HL-60 (cell line): ENCODE data around the gene MRPL58.
"Not testable (repeated sequence)": the region's sequence is repeated elsewhere in the genome, so short reads cannot be mapped to it uniquely, and the experiment has no call there.

Experiments used
- DNase-seq, 2 experiments: peaks; one replicate each; pipeline ENCODE4 v3.0.0-alpha.2; 2010 to 2020; ENCODE audit warnings: low read depth in 1 of 2, low spot score in 1 of 2
- H3K27ac ChIP-seq: fragments of 250-450 bp; sonication (Bioruptor Pico); replicated peaks from 2 replicates; pipeline ENCODE4 v1.5.1; 2020; ENCODE audit warnings: mild to moderate bottlenecking, moderate library complexity
- H3K27me3 ChIP-seq: fragments of 250-450 bp; sonication (Bioruptor Pico); 2 replicates; pipeline ENCODE4 v1.5.1; 2021; ENCODE audit warnings: mild to moderate bottlenecking, moderate library complexity; ENCODE audit not compliant: insufficient read depth, poor library complexity, severe bottlenecking
- H3K4me3 ChIP-seq: replicated peaks from 2 replicates; pipeline ENCODE4 v1.5.1; 2011; ENCODE audit warnings: mild to moderate bottlenecking, control low read depth, low read length; ENCODE audit not compliant: insufficient read depth
- CTCF ChIP-seq: IDR thresholded peaks from one replicate; pipeline ENCODE4 v1.5.1; 2011; ENCODE audit warnings: low read length, control low read depth, inconsistent platforms; ENCODE audit not compliant: insufficient read depth
- GABPA ChIP-seq: IDR thresholded peaks from 2 replicates; pipeline ENCODE4 v1.6.1; 2012; ENCODE audit warnings: low read depth
- POLR2AphosphoS5 ChIP-seq: IDR thresholded peaks from 2 replicates; pipeline ENCODE4 v1.6.1; 2012; ENCODE audit warnings: low read depth
- REST ChIP-seq: IDR thresholded peaks from 2 replicates; pipeline ENCODE4 v1.6.1; 2012; ENCODE audit warnings: low read depth; ENCODE audit not compliant: insufficient replicate concordance
- SPI1 ChIP-seq: IDR thresholded peaks from 2 replicates; pipeline ENCODE4 v1.6.1; 2012; ENCODE audit warnings: low read depth, mild to moderate bottlenecking, borderline replicate concordance

The MRPL58 gene

GRCh38 chr17:74964988-74965622 lies 47.4 kb upstream of the MRPL58 start:
- Histone ChIP-seq H3K4me3 (no peak overlapping the region), H3K27me3 (no peaks in the 10 kb centered on the region), H3K27ac (no peak overlapping the region)
- TF ChIP-seq REST, result no peak
- no peak for TF ChIP-seq CTCF
- TF ChIP-seq POLR2AphosphoS5, result no peak
- no peak for TF ChIP-seq SPI1
- no peak for TF ChIP-seq GABPA
- DNase-seq, result no peak

GRCh38 chr17:74968361-74968780 lies 44.1 kb upstream of the MRPL58 start:
- DNase-seq, result no peak
- no peak for TF ChIP-seq SPI1
- no peak for TF ChIP-seq GABPA
- no peak for TF ChIP-seq REST
- no peak for TF ChIP-seq POLR2AphosphoS5
- no peak for TF ChIP-seq CTCF
- no peak overlapping the region for H3K27ac ChIP-seq

GRCh38 chr17:74969501-74969900 lies 43.0 kb upstream of the MRPL58 start:
- H3K27ac ChIP-seq, H3K4me3 ChIP-seq, DNase-seq: not testable (repeated sequence)
- peaks cover 25% of the 10 kb centered on the region for H3K27me3 ChIP-seq

More at GRCh38 chr17:74968361-74968780, 44.1 kb upstream of the MRPL58 start:
- Histone ChIP-seq H3K27me3 (peaks cover 21% of the 10 kb centered on the region), H3K4me3 (no peak overlapping the region)

GRCh38 chr17:74970395-74970794 lies 42.1 kb upstream of the MRPL58 start:
- Histone ChIP-seq H3K4me3 (no peak overlapping the region), H3K27me3 (peaks cover 28% of the 10 kb centered on the region), H3K27ac (no peak overlapping the region)
- no peak for DNase-seq
- TF ChIP-seq CTCF, result no peak
- no peak for TF ChIP-seq REST
- TF ChIP-seq GABPA, result no peak
- no peak for TF ChIP-seq POLR2AphosphoS5
- no peak for TF ChIP-seq SPI1
